Parathyroid adenoma (tissue), 2 donors: Measurements from ENCODE around the gene FZR1.
A peak's percentile ranks its signal among the peaks of the same experiment; 100 is the strongest.

ENCODE experiments used
- H2AFZ ChIP-seq: fragments of 300-600 bp; sonication (generic); one replicate; pipeline ENCODE4 v1.7.0; 2017; ENCODE audit warnings: antibody characterized with exemption, mild to moderate bottlenecking
- H3K27ac ChIP-seq: fragments of 300-600 bp; sonication (generic); one replicate; pipeline ENCODE4 v1.7.0; 2017
- H3K27me3 ChIP-seq: fragments of 300-600 bp; sonication (generic); one replicate; pipeline ENCODE4 v1.7.0; 2017; ENCODE audit warnings: low read length; ENCODE audit not compliant: control insufficient read depth, insufficient read depth
- H3K36me3 ChIP-seq: fragments of 300-600 bp; sonication (generic); one replicate; pipeline ENCODE4 v1.7.0; 2017; ENCODE audit warnings: low read length; ENCODE audit not compliant: control insufficient read depth, insufficient read depth
- H3K4me1 ChIP-seq: fragments of 300-600 bp; sonication (generic); one replicate; pipeline ENCODE4 v1.7.0; 2017; ENCODE audit warnings: control low read depth
- H3K4me2 ChIP-seq: fragments of 300-600 bp; sonication (generic); one replicate; pipeline ENCODE4 v1.7.0; 2017; ENCODE audit warnings: low read length
- H3K4me3 ChIP-seq: fragments of 300-600 bp; sonication (generic); one replicate; pipeline ENCODE4 v1.7.0; 2017; ENCODE audit warnings: low read depth, low read length
- H3K79me2 ChIP-seq: fragments of 300-600 bp; sonication (generic); one replicate; pipeline ENCODE4 v1.7.0; 2017; ENCODE audit warnings: control low read depth
- H3K9ac ChIP-seq: fragments of 300-600 bp; sonication (generic); one replicate; pipeline ENCODE4 v1.7.0; 2017; ENCODE audit warnings: mild to moderate bottlenecking
- H3K9me3 ChIP-seq: fragments of 300-600 bp; sonication (generic); one replicate; pipeline ENCODE4 v1.7.0; 2017; ENCODE audit warnings: low read length; ENCODE audit not compliant: control insufficient read depth
- CTCF ChIP-seq: fragments of 300-600 bp; sonication (generic); IDR thresholded peaks from one replicate; pipeline ENCODE4 v1.7.0; 2017; ENCODE audit warnings: antibody characterized with exemption, mild to moderate bottlenecking
- donor health status: primary hyperparathyroidism.

FZR1 gene

GRCh38 chr19:3494559-3494958 is 11.6 kb upstream of the FZR1 start:
- H3K36me3 ChIP-seq = no peaks in the 10 kb centered on the region
- H3K27me3 ChIP-seq = no peaks in the 10 kb centered on the region
- H3K79me2 ChIP-seq = peaks cover 4% of the 10 kb centered on the region
- H3K27ac ChIP-seq = no peak overlapping the region
- no peaks in the 10 kb centered on the region for H3K9me3 ChIP-seq
- no peak overlapping the region for H3K9ac ChIP-seq
- H3K4me3 ChIP-seq = no peak overlapping the region
- no peak for TF ChIP-seq CTCF
- H3K4me2 ChIP-seq = no peak overlapping the region
- H3K4me1 ChIP-seq = no peaks in the 10 kb centered on the region
- no peak overlapping the region for H2AFZ ChIP-seq

- H3K4me1 ChIP-seq = no peaks in the 10 kb centered on the region
- H3K9ac ChIP-seq = no peak overlapping the region
- no peak overlapping the region for H2AFZ ChIP-seq
- no peak for TF ChIP-seq CTCF
- no peak overlapping the region for H3K4me3 ChIP-seq
- H3K4me2 ChIP-seq = no peak overlapping the region
- no peaks in the 10 kb centered on the region for H3K9me3 ChIP-seq
- H3K79me2 ChIP-seq = peaks cover 11% of the 10 kb centered on the region
- no peak overlapping the region for H3K27ac ChIP-seq
- no peaks in the 10 kb centered on the region for H3K27me3 ChIP-seq
- H3K36me3 ChIP-seq = no peaks in the 10 kb centered on the region
Measured at GRCh38 chr19:3496392-3497273, 9.5 kb upstream of the FZR1 start.

- Histone ChIP-seq H3K4me2 (no peak overlapping the region), H3K9me3 (no peaks in the 10 kb centered on the region), H3K36me3 (no peaks in the 10 kb centered on the region), H3K27me3 (no peaks in the 10 kb centered on the region), H3K4me1 (no peaks in the 10 kb centered on the region), H3K9ac (no peak overlapping the region), H3K27ac (no peak overlapping the region), H3K79me2 (peaks cover 11% of the 10 kb centered on the region), H3K4me3 (no peak overlapping the region), H2AFZ (no peak overlapping the region)
- no peak for TF ChIP-seq CTCF
Measured at GRCh38 chr19:3497757-3498520, 8.2 kb upstream of the FZR1 start.

GRCh38 chr19:3499738-3500428 is 6.2 kb upstream of the FZR1 start:
- no peak for TF ChIP-seq CTCF
- H2AFZ ChIP-seq = peak overlapping the region; percentile 94
- no peaks in the 10 kb centered on the region for H3K4me1 ChIP-seq
- H3K9me3 ChIP-seq = no peaks in the 10 kb centered on the region
- H3K36me3 ChIP-seq = no peaks in the 10 kb centered on the region
- peak overlapping the region; percentile 95 for H3K27ac ChIP-seq
- peaks cover 11% of the 10 kb centered on the region for H3K79me2 ChIP-seq
- H3K4me2 ChIP-seq = peak overlapping the region; percentile 99
- no peaks in the 10 kb centered on the region for H3K27me3 ChIP-seq
- peak overlapping the region; percentile 85 for H3K4me3 ChIP-seq
- H3K9ac ChIP-seq = no peak overlapping the region
